ENCODE measurements around the gene EME2. TPM values are rescaled to one million over a fixed set of nuclear protein-coding genes. Genes with fewer than 3 reads are reported as not detected.

The EME2 gene
- total RNA-seq, 3 donors from 2014 or later (not counting 1 experiment from before 2014, with no cell fraction given): 30.0 to 33.8 (median 30.1) TPM

DNA sequence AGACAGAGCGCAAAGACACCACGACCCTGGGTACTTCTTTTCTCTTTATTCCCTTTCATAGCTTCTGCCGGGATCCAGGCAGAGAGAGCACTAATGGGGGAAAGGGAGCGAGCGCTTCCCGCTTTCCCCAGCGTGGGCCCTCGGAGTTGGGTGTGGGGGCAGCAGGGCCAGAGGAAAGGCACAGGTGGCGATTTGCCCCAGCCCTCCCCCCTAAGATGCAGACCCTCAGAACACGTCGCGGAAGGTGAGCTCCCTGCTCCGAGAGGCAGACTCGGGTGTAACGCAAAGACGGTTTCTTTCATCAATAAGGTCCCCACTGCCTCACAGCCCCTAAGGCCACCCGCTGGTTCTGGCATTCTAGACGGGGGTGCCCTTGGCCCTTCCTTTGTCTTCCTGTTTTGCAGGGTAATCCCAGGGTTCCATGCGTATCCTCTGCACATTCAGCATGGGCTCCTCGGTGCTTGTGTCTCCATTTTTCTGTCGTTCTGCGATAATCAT lies 697 bp upstream of the EME2 start:
- 26% methylated on average over 22 of the region's 22 CpGs for WGBS (ENCODE audit: insufficient coverage)
- peak overlapping the region; percentile 29 for H3K27ac ChIP-seq (ENCODE audit: low read length)
- no peaks in the 10 kb centered on the region for H3K9me3 ChIP-seq (ENCODE audit: control insufficient read depth, insufficient read depth, low read length)
- Mint-ChIP-seq H3K9me3 (no peaks in the 10 kb centered on the region), H3K4me1 (peaks cover 14 to 21% of the 10 kb centered on the region in 2 donors), H3K36me3 (no peaks in the 10 kb centered on the region), H3K27ac (peak overlapping the region; percentile 87 to 88), H3K4me3 (peak overlapping the region; percentile 97), H3K27me3 (ENCODE audit: low read depth in 2 of 2) (no peaks in the 10 kb centered on the region)
- ATAC-seq: no peak
- intact Hi-C loops (cut with micrococcal nuclease): loop anchor here (5.0 to 10.0 kb wide), 2 partner anchors 153 to 380 kb away; no protein-coding TSS in a partner anchor
- H3K36me3 ChIP-seq (ENCODE audit: control insufficient read depth, insufficient read depth, low read length): peaks cover 24% of the 10 kb centered on the region
- no peak for TF ChIP-seq CTCF (IDR thresholded peaks at IDR 0.05)
- H3K27me3 ChIP-seq (ENCODE audit: control insufficient read depth, insufficient read depth, low read length): no peaks in the 10 kb centered on the region
- no peak for DNase-seq
- peak overlapping the region; percentile 61 for H3K4me3 ChIP-seq (ENCODE audit: low read length)
- H3K4me1 ChIP-seq (ENCODE audit: control insufficient read depth, insufficient read depth, low read length): peaks cover 41% of the 10 kb centered on the region

GRCh38 chr16:1772908-1773702 lies 495 bp downstream of the EME2 start, which contains the start of gene MRPS34:
Gene MRPS34, minus strand, starts transcription at chr16:1773134. Its CDS starts 15 bp downstream, at chr16:1773119.
- no peaks in the 10 kb centered on the region for H3K36me3 Mint-ChIP-seq
- peak within 1 kb of the TSS; percentile 87 to 88 for H3K27ac Mint-ChIP-seq

DNA sequence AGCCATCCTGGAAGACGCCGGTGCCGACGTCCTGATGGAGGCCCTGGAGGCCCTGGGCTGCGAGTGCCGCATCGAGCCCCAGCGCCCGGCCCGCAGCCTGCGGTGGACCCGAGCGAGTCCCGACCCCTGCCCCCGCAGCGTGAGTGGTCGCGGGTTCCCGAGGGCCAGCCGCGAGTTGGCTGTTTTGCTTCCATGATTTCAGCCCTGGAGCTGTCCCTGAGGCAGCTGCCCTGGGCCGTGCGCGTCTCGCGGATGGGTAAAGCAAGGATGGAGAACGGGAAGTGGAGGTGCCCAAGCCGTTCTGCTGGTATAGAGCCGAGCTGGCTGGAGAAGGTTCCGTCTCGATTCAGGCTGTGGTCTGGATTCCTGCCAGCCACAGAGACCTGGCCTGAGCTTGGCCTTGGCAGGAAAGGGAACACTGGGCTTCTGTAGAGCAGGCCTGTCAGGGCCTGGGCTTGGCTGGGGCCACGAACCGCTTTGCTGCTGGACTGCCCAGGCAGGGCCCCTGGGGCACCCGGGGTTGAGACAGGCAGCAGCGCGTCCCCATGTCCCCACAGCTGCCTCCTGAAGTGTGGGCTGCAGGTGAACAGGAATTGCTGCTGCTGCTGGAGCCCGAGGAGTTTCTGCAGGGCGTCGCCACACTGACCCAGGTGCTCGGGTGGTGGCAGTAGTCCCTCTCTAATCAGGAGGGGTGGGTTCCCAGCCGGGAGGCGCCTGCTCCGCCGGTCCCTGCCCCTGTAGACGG lies 1.3 kb downstream of the EME2 start:
- H3K36me3 ChIP-seq (ENCODE audit: control insufficient read depth, insufficient read depth, low read length): peaks cover 19% of the 10 kb centered on the region
- H3K4me1 ChIP-seq (ENCODE audit: control insufficient read depth, insufficient read depth, low read length): peaks cover 41% of the 10 kb centered on the region
- no peaks in the 10 kb centered on the region for H3K9me3 Mint-ChIP-seq

More at GRCh38 chr16:1772908-1773702, 495 bp downstream of the EME2 start, which contains the start of gene MRPS34:
- intact Hi-C loops (cut with micrococcal nuclease): loop anchor here (1.0 to 10.0 kb wide), 3 partner anchors 9 to 379 kb away; partner anchors contain the start of genes NUBP2 and SPSB3
- WGBS (ENCODE audit: insufficient coverage): under 1% methylated on average over 108 of the region's 108 CpGs
- TF ChIP-seq CTCF (IDR thresholded peaks at IDR 0.05): peak; percentile 92
- Mint-ChIP-seq H3K4me1 (peaks cover 14 to 21% of the 10 kb centered on the region in 2 donors), H3K4me3 (peak within 1 kb of the TSS; percentile 97), H3K9me3 (no peaks in the 10 kb centered on the region), H3K27me3 (ENCODE audit: low read depth in 2 of 2) (no peaks in the 10 kb centered on the region)
- peak; percentile 79 to 89 for DNase-seq
- Histone ChIP-seq H3K27me3 (ENCODE audit: control insufficient read depth, insufficient read depth, low read length) (no peaks in the 10 kb centered on the region), H3K4me3 (ENCODE audit: low read length) (peak within 1 kb of the TSS; percentile 61), H3K9me3 (ENCODE audit: control insufficient read depth, insufficient read depth, low read length) (no peaks in the 10 kb centered on the region), H3K4me1 (ENCODE audit: control insufficient read depth, insufficient read depth, low read length) (peaks cover 41% of the 10 kb centered on the region), H3K36me3 (ENCODE audit: control insufficient read depth, insufficient read depth, low read length) (peaks cover 23% of the 10 kb centered on the region), H3K27ac (ENCODE audit: low read length) (peak within 1 kb of the TSS; percentile 54)
- peak; percentile 65 to 80 (median 66) for ATAC-seq

More for the DNA sequence above, 1.3 kb downstream of the EME2 start:
- TF ChIP-seq CTCF (IDR thresholded peaks at IDR 0.05): no peak
- Mint-ChIP-seq H3K4me1 (peaks cover 14 to 21% of the 10 kb centered on the region in 2 donors), H3K4me3 (peak overlapping the region; percentile 97), H3K27ac (peak overlapping the region; percentile 31 to 54), H3K27me3 (ENCODE audit: low read depth in 2 of 2) (no peaks in the 10 kb centered on the region), H3K36me3 (no peaks in the 10 kb centered on the region)
- H3K9me3 ChIP-seq (ENCODE audit: control insufficient read depth, insufficient read depth, low read length): no peaks in the 10 kb centered on the region
- peak overlapping the region; percentile 61 for H3K4me3 ChIP-seq (ENCODE audit: low read length)
- WGBS (ENCODE audit: insufficient coverage): 13% methylated on average over 45 of the region's 45 CpGs
- no peaks in the 10 kb centered on the region for H3K27me3 ChIP-seq (ENCODE audit: control insufficient read depth, insufficient read depth, low read length)
- no peak for ATAC-seq
- intact Hi-C loops (cut with micrococcal nuclease): loop anchor here (1.0 to 10.0 kb wide), 3 partner anchors 8 to 378 kb away; partner anchors contain the start of genes NUBP2 and SPSB3
- H3K27ac ChIP-seq (ENCODE audit: low read length): peak overlapping the region; percentile 54
- peak in 1 of 2 donors; percentile 47 for DNase-seq
